Mesenteric fat pad (tissue), 1 donor: Measurements from ENCODE around the gene ATP4B. TPM values are rescaled to one million over a fixed set of nuclear protein-coding genes. Genes with fewer than 3 reads are reported as not detected.

Experiments
- DNase-seq: peaks from one replicate; pipeline ENCODE4 v3.0.0-alpha.2; 2020; ENCODE audit warnings: low spot score
- total RNA-seq: library from RNA; stranded (reverse); fragmentation: NEBNext Ultra II Directional; extraction: Animal tissue kit (Norgen Biotek cat#: 25700); gene quantifications from one replicate; pipeline ENCODE4 v1.2.1, GENCODE V29; 2021
- donor health status: DM: yes; HTN: yes; CAD: no.

ATP4B gene
- total RNA-seq, 1 donor from 2014 or later: not detected

GRCh38 chr13:113656831-113657671, 947 bp downstream of the ATP4B start:
- peak; percentile 87 for DNase-seq

- DNase-seq: peak; percentile 88
Observed at GRCh38 chr13:113656003-113656588, 1.9 kb downstream of the ATP4B start.

DNA sequence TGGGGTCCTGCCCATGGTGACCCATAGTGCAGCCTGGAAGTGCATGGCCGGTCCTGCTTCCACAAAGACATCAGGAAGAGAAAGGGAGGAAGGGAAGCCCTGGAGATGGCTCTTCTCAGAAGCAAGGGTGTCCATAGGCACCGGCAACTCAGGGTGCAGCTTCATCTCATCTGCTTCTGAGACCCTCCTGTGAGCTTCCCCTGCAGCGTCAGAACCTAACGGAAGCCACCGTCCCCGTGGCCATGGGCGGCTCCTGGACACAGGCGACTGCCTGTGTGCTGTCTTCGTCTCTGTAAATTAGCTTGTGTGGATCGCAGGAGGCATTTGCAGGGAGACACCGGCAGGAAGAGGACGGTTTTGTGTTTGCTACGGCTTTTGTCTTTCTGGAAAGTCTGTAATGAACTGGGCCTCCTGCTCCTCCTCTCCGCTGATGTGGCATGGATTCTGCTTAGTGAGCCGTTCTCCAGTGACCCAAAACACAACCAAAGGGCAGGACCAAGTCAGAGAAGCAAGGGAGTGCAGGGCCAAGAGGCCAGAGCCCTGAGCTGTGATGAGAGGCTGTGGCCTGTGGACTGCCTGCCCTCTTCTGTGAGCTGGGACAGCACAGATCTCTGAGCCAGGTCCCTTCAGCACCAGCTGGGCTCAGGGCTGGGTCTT, 2.5 kb downstream of the ATP4B start:
- DNase-seq: peak; percentile 85

- DNase-seq: peak; percentile 83
Observed at GRCh38 chr13:113654591-113655345, 3.2 kb downstream of the ATP4B start.

DNA sequence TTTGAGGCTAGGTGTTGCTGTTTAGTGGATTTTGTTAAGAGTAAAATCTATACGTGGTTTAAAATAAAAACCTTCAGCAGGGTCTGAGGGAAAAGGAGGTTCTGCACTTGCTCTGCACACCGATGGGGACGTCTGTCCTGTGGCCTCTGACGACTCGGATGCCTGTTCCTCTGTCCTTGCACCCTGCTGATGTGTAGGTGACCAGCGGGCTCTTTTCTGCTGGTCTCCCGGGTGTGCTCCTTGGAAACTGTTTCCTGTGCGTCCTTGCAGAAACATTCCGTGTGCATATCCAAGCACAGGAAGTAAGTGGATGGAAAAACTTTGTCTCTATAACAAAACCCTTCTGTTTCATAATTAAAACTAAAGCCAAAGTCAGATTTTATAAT, 3.8 kb downstream of the ATP4B start:
- peak; percentile 30 for DNase-seq

GRCh38 chr13:113653264-113654174, 4.5 kb downstream of the ATP4B start:
- DNase-seq: peak; percentile 81

GRCh38 chr13:113652404-113653263, 5.4 kb downstream of the ATP4B start:
- peak; percentile 67 for DNase-seq

- peak; percentile 88 for DNase-seq
Observed at GRCh38 chr13:113651511-113652403, 6.2 kb downstream of the ATP4B start.

DNA sequence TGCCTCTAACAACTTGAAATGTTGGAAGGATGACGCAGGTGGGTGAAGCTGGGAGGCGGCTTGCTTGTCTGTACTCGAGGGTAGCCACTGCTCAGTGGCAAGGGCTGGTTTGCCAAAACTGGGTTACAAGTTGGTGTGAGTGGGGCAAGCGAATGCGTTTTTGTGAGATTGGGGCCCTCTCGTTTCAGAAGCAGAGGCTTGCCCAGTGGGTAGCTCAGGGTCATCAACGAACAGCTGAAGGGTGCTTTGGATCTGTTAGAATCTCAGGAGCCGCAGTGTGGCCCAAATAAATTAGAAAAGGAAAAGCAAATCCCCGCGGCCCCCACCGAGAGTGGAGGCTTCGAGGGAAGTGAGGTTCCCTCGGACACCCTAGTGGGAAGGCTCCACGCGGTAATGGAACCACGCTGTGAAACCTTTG, 7.3 kb downstream of the ATP4B start:
- DNase-seq: peak; percentile 78

DNA sequence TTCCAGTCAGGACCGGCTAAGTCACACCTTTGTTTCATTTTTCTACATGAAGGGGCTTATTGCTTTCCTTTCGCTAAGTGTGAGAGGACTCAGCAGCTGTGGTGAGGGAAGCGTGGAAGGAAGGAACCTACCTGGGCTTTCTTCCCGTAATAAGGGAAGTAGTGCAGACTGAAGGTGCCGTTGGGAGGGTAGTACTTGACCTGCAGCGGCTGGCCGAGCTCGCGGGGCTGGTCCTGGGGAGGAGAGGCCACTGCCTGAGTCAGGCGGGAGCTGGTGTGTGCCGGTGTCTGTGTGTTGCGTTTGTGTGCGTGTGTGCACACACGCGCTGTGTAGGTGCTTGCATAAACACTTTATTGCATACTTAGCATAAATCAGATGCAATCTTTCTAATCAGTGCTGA, 7.7 kb downstream of the ATP4B start:
- peak; percentile 49 for DNase-seq

DNA sequence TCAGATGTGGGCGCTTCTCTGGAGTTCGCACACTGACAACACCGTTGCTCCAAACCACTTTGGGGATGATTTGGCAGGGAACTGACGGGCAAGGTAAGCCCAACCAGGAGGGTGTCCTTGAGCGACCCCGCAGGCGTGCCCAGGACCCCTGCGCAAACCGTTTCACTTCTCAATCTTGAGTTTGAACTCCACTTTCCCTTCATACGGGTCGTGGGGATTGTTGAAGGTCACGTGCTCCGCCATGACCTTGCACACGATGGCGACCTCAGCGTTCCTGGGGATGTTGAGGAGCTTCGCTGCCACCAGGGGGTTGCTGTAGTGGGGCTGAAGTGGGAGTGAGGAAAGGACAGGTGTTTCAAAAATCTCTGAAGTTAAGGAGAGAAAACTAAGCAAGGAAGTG, 8.8 kb downstream of the ATP4B start:
- DNase-seq: peak; percentile 53

DNA sequence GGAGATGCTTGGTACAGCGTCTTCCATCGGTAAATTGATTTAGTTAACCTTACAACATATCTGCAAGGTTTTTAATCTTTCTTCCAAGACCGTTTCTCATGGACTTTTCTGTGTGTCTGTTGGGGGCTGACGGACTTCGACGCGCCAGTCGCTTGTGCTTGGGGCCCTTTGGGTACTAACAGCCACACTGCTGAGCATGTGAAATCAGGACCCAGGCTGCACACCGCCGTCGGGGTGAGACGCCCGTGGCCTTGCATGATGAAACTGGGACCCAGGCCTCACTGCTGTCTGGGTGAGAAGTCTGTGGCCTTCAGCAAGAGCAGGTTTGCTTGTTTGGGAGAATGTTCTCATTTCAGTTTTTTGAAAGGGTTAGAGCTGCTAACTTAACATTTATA, 9.8 kb downstream of the ATP4B start:
- DNase-seq: peak; percentile 82

DNA sequence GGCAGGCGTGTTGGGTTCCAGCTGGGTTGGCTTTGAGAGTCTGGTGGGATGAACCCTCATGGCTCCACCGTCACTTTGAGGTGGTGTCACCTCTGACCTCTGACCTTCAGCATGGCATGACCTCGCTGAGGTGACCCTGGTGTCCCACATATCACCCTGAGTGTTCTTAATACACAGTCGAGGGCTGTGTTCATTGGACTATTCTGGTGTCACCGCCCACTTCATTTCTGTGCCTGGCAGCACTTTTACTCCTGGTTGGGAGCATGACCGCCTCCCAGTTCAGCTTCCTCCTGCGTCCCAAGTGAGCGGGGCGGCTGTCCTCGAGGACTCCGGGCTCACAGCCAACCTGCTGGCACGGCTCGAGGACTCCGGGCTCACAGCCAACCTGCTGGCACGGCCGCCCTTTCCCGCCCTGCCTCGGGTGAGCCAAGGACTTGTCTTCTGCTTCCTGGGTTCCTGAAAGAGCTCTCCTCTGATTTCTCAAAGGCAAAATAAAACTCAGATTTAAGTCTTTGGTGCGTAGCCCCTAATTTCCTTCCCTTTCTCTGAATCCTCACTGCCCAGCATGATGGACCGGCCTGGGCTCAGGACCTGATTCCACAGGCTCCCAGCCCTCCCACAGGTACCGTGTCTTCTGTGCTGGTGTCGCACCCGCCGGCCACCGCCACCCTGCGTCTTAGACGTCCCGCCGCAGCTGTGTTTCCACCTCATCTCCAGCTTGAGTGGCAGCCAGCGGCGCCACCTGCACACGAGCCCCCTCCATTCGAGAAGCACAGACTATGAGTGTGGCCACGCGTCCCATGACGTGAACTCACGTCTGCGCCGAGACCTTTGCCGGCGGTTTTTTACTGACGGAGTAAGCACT, 10.4 kb downstream of the ATP4B start:
- peak; percentile 94 for DNase-seq

DNA sequence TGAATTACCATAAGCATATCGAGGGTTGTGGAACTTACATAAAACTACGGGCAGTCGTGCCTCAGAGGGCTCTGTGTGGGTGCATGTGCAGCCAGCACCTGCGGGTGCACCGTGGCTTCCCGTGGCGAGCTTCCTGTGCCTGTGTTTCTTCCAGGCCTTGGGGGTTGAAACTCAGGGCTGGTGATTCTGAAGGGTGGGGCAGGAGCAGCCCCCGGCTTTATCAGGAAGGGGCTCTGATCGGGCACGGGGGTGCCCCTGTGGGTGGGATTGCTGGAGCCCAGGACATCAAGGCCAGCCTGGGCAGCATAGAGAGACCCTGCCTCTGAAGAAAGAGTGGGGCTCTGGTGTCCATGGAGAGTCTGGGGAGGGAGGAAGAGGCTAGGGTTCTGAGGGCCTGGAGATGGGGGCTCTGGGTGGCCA, 11.1 kb downstream of the ATP4B start:
- peak; percentile 77 for DNase-seq

GRCh38 chr13:113646376-113646775, 11.6 kb downstream of the ATP4B start:
- DNase-seq: no peak

DNA sequence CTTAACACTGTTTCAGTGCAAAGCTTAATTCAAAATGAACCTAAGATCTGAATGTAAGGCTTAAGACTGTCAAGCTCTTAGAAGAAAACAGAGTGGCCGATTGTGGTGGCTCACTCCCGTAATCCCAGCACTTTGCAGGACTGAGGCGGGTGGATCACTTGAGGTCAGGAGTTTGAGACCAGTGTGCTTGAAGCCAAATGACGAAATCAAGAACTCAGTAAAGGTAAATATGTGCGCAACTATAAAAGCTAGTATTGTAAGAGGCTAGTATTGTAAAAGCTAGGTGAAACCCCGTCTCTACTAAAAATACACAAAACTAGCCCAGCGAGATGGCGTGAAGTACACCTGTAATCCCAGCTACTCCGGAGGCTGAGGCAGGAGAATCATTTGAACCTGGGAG, 12.7 kb downstream of the ATP4B start:
- peak; percentile 57 for DNase-seq

DNA sequence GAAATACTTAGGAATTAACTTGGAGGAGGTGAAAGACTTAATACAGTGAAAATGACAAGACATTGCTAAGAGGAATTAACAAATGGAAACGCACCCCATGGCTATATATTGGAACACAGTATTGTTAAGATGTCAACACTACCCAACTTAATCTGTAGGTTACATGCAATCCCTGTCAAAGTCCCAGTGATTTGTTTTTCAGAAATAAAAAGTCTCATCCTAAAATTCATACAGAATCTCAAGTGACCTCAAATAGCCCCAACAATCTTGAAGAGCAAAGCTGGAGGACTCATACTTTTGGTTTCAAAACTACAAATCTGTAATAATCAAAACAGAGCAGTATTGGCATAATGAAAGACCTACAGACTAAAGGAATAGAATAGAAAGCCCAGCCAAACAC, 13.2 kb downstream of the ATP4B start:
- no peak for DNase-seq
